GM13976 (cell line): ENCODE measurements around the gene AUTS2.

ENCODE experiments used
- DNase-seq: peaks from one replicate; pipeline ENCODE4 v3.0.0; 2012; ENCODE audit warnings: low spot score
- in situ Hi-C: fragments of 300-500 bp; cut with MboI; formaldehyde crosslinking; loops from one replicate; pipeline ENCODE4 v1.12.0; 2022; ENCODE audit warnings: low sequenced_read_pairs, mixed read lengths, inconsistent platforms; ENCODE audit not compliant: unreplicated experiment
- TF ChIP-seq, protein P1 (sequence below): IDR thresholded peaks from 2 replicates; pipeline ENCODE4 v1.5.1; 2012; ENCODE audit warnings: borderline replicate concordance, mild to moderate bottlenecking; ENCODE audit not compliant: insufficient read depth; ENCODE audit errors: extremely low read depth, missing control alignments, control extremely low read depth

The AUTS2 gene

DNA sequence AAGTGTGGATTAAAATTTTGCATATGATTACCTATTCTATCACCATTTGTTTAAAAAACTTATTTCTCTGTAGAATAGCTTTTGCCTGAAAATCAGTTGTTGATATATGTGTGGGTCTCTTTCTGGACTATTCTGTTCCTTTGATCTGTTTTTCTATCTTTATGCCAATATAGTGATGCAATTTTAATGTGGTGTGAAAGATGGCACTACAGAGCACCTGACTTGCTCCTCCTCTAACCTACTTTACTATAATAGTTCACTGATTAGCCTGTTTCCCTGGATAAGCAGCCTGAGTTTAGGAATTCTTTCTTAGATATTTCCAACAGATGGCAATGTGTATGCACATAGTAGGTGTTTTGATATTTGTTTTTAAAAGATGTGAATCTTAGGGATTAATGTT lies 294.5 kb downstream of the AUTS2 start:
- DNase-seq: no peak
- in situ Hi-C loops: no loop called here
- TF ChIP-seq, protein P1, sequence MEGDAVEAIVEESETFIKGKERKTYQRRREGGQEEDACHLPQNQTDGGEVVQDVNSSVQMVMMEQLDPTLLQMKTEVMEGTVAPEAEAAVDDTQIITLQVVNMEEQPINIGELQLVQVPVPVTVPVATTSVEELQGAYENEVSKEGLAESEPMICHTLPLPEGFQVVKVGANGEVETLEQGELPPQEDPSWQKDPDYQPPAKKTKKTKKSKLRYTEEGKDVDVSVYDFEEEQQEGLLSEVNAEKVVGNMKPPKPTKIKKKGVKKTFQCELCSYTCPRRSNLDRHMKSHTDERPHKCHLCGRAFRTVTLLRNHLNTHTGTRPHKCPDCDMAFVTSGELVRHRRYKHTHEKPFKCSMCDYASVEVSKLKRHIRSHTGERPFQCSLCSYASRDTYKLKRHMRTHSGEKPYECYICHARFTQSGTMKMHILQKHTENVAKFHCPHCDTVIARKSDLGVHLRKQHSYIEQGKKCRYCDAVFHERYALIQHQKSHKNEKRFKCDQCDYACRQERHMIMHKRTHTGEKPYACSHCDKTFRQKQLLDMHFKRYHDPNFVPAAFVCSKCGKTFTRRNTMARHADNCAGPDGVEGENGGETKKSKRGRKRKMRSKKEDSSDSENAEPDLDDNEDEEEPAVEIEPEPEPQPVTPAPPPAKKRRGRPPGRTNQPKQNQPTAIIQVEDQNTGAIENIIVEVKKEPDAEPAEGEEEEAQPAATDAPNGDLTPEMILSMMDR: no peak

DNA sequence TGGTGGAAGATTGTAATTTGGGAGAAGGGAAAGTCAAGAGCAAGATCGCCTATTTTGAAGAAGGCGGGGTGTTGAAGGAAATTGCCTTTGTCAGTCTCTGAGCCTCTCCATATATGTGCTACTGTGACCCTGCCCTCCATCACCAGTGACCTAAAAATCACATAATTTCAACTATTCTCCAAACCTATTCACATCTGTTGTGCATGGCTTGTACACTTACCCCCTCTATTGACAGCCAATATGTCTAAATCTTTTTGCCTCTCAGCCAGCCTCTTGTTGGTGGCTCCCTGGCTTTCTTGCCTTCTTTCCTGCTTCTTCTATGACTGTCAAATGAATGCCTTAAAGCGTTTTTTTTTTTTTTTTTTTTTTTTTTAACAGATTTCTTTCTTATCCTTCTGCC lies 295.6 kb downstream of the AUTS2 start:
- TF ChIP-seq, protein P1: peak; percentile 25
- in situ Hi-C loops: no loop called here
- DNase-seq: no peak

DNA sequence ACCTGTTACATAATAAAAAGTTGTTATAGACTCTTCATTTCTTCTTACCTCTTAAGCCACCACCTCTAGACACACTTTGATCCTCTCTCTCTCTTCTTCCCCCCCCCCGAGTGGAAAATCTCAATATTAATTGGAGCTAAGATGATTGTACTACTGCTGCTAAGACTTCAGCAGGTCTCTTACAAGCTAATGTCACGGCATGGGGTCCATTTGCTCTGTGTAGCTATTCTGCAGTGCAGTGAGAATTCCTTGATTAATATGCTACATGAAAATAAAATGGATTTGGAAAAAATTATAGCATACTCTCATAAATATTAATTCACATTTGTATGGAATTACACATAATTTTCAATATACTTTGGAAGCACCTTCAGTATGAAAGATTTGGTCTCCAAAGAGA lies 297.2 kb downstream of the AUTS2 start:
- in situ Hi-C loops: no loop called here
- TF ChIP-seq, protein P1: no peak
- no peak for DNase-seq

DNA sequence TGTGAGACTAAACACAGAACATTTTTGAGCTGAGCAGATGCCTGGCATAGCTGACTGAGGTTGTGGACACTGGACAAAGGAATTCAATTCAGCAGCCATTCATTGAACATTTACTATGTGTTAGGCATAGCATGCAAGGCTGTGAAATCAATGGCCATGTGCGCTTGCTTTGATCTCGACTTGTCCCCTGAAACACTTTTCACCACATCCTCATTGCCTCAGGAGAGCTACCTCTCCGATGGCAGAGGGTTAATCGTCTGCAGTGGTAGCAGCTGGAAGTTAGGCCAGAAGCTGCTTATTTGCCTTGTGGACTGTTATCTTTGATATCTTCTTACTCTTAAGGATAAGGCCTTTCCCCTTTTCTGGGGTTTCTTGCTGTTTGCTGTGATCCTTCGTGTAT lies 297.8 kb downstream of the AUTS2 start:
- in situ Hi-C loops: no loop called here
- TF ChIP-seq, protein P1: no peak
- no peak for DNase-seq

DNA sequence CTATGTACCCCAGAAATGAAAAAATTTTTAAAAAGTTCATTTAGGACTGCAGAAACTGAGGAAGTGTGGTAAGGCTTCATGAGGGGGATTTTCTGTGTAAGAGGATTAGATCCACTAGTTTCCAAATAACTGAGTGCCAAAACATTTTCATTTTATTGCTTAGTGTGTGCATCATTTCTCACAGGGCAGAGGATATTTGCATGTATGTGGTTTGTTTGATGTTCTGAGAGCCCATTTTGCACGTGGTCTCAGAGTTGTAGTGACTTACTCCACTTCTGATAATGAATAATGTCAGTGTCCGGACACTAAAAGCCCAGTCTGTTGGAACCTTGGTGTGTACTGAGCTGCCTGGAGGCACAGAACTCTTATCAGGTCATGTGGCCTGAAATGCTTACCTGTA lies 299.9 kb downstream of the AUTS2 start:
- in situ Hi-C loops: no loop called here
- no peak for DNase-seq
- TF ChIP-seq, protein P1: no peak

DNA sequence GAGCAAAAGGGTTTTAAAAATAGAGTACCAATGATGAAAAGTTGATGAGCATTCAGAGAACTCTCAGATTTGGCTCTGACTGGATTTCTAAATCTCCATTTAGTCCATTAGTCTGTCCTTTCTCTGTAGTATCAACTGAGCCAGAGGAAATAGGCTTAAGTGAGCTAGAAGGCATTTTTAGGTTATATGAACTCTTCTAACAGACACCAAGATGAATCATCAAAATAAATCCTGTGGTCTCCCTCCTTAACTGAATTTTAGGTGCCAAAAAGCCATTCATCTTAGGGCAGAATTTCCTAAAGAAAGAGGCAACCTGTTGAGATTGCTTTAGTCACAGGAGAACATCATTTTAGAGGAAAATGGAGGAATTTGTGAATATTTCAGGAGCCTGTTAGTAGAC lies 305.1 kb downstream of the AUTS2 start:
- TF ChIP-seq, protein P1: no peak

More for the DNA sequence above, 305.1 kb downstream of the AUTS2 start:
- in situ Hi-C loops: no loop called here
- no peak for DNase-seq
